GM13976 (cell line): ENCODE results near the gene DNAJC15.

Experiments
- DNase-seq: peaks from one replicate; pipeline ENCODE4 v3.0.0; 2012; ENCODE audit warnings: low spot score
- in situ Hi-C: fragments of 300-500 bp; cut with MboI; formaldehyde crosslinking; loops from one replicate; pipeline ENCODE4 v1.12.0; 2022; ENCODE audit warnings: low sequenced_read_pairs, mixed read lengths, inconsistent platforms; ENCODE audit not compliant: unreplicated experiment
- TF ChIP-seq, protein P1 (sequence below): IDR thresholded peaks from 2 replicates; pipeline ENCODE4 v1.5.1; 2012; ENCODE audit warnings: borderline replicate concordance, mild to moderate bottlenecking; ENCODE audit not compliant: insufficient read depth; ENCODE audit errors: extremely low read depth, missing control alignments, control extremely low read depth

The DNAJC15 gene

DNA sequence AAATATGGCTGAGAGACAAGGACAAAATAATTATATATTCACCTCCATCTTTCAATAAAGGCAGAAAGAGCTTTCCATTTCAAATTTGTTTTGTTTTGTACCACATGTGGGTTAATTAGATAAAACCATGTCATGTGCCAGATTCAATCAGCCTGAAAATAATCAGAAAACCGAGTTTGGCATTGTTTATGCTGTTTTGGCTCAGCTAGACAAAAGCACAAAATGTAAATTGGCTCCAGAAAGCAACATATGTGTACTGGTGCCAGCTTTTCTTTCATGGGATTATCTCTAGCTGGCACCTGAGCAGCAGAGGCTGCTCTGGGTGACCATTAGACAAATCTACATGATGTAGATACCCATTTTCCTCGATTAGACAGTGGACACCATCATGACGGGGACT, 9.2 kb upstream of the DNAJC15 start:
- in situ Hi-C loops: no loop called here
- DNase-seq: no peak

DNA sequence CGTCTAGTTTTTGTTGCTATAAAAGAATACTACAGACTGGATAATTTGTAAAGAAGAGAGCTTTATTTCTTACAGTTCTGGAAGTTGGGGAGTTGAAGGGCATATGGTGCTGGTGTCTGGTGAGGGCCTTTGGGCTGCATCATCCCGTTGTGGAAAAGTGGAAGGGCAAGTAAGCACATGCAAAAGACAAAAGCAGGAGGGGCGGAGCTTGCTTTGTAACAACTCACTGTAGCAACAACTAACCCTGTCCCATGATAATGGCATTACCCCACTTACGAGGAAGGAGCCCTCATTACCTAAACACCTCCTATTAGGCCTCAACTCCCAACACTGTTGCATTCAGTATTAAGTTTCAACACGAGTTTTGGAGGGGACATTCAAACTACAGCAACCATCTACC, 7.2 kb upstream of the DNAJC15 start:
- no peak for DNase-seq
- TF ChIP-seq, protein P1, sequence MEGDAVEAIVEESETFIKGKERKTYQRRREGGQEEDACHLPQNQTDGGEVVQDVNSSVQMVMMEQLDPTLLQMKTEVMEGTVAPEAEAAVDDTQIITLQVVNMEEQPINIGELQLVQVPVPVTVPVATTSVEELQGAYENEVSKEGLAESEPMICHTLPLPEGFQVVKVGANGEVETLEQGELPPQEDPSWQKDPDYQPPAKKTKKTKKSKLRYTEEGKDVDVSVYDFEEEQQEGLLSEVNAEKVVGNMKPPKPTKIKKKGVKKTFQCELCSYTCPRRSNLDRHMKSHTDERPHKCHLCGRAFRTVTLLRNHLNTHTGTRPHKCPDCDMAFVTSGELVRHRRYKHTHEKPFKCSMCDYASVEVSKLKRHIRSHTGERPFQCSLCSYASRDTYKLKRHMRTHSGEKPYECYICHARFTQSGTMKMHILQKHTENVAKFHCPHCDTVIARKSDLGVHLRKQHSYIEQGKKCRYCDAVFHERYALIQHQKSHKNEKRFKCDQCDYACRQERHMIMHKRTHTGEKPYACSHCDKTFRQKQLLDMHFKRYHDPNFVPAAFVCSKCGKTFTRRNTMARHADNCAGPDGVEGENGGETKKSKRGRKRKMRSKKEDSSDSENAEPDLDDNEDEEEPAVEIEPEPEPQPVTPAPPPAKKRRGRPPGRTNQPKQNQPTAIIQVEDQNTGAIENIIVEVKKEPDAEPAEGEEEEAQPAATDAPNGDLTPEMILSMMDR: no peak
- in situ Hi-C loops: no loop called here

More for the DNA sequence above, 9.2 kb upstream of the DNAJC15 start:
- TF ChIP-seq, protein P1: no peak

DNA sequence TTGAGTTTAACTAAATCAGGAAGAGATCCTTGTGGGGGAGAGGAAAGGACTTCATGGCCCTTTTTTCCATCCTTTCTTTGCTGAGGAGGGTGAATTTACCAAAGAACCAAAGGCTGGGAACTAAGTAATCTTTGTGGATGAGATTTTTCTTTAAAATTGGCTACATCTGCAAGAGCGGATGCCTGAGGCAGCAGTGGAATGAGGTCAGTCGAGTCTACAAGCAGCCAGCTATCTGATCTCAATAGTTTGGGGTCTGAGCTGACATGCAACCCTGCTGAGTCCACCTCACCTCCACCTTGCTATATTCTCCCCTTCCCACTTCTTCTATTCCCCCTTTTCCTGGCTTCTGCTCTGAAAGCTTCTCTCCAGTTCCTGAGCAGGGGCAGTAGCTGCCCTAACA, 3.6 kb upstream of the DNAJC15 start:
- TF ChIP-seq, protein P1: no peak
- no peak for DNase-seq
- in situ Hi-C loops: no loop called here

DNA sequence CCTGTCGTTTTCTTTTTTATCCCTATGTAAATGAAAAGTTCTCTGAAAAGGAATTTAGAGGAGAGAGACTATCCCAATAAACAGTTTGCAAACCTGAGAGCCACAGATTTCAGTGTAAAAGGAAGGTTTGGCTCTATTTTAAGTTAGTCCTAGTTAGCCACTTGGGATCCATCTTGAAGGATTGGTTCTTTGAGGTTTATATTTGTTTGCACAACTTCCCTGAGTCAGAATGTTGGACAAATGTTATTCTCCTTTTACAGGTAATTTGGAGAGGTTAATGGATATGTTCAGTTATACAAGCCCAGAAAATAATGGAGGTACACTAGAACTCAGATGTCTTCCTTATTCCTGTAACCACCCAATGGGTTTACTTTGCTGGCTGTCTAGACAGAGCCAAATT, 2.6 kb upstream of the DNAJC15 start:
- no peak for DNase-seq
- TF ChIP-seq, protein P1: no peak
- in situ Hi-C loops: no loop called here

DNA sequence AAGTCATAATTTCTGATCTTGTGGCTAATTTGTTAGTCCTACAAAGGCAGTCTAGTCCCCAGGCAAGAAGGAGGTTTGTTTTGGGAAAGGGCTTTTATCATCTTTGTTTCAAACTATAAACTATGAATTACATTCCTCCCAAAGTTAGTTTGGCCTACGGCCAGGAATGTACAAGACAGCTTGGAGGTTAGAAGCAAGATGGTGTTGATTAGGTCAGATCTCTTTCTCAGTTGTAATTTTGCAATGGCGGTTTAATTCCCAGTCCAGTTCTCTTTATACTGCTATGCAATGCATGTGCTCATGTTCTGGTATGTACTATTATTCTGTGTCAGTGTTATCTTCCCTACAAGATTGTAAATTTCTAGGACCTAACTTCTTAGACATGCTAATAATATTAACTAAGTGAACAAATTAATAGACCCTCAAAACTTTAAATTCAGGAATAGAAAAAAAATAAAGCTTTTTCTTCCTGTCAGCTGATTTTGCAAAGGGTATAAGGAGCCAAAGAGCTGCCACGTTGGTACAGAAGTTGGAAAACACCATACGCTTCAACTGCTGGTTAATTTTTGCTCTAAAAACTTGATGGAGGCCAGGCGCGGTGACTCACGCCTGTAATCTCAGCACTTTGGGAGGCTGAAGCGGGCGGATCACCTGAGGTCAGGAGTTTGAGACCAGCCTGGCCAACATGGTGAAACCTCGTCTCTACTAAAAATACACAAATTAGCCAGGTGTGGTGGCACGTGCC, 1.3 kb upstream of the DNAJC15 start:
- TF ChIP-seq, protein P1: no peak
- no peak for DNase-seq
- in situ Hi-C loops: no loop called here

DNA sequence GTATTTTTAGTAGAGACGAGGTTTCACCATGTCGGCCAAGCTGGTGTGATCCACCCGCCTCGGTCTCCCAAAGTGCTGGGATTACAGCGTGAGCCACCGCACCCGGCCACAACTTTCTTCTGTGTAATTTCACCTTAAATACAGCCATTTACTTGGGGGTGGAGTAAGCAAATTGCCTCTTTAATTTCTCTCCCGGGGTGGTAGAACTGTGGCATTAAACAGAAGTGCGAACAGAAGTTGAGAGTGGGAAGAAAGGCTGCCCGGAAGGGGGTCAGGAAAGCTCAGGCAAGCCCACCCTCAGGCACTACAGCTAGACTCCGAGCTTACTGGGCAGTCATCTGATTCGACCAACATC, 475 bp upstream of the DNAJC15 start:
- TF ChIP-seq, protein P1: no peak
- in situ Hi-C loops: no loop called here
- no peak for DNase-seq
